ENCODE results near the gene KRT24.
"Not testable (repeated sequence)": the region's sequence is repeated elsewhere in the genome, so short reads cannot be mapped to it uniquely, and the experiment has no call there.

KRT24 gene

DNA sequence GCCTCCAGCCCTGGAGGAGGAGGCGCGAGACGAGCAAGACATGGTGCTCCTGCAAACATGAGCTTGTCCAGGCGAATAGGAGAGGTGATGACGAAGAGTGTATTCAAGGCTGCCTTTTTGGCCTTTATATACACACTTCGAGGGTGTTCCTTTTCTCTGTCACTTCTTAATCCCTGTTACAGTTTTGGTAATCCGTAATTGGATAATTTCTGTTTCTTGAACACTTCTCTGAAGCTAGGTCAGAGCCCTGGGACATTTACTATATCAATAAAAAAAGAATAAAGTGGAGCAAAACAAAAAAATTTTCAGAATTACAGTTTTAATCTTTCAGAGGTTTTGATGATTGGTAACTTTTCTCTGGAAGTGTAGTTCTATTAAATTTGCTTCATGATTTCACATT lies at the start of gene KRT24:
Gene KRT24 (minus strand): TSS at position 101 of the 400 bp plus-strand sequence. CDS start 59 bp downstream, at position 42.
- Histone ChIP-seq H4K20me1 (no peaks in the 10 kb centered on the region), H3K4me1 (peaks cover 9% of the 10 kb centered on the region; the same call in 1 of the 2 replicates), H3K36me3 (no peaks in the 10 kb centered on the region), H3K27me3 (no peaks in the 10 kb centered on the region), H3K9ac (no peak within 1 kb of the TSS), H3K27ac (no peak within 1 kb of the TSS), H3K9me3 (0 out of 2 replicates have a peak, but pooled peaks cover 4% of the 10 kb centered on the region), H3K4me2 (no peak within 1 kb of the TSS), H3K4me3 (no peak within 1 kb of the TSS)
- no peak for TF ChIP-seq Cebpa-rat (IDR thresholded peaks at IDR 0.05)

DNA sequence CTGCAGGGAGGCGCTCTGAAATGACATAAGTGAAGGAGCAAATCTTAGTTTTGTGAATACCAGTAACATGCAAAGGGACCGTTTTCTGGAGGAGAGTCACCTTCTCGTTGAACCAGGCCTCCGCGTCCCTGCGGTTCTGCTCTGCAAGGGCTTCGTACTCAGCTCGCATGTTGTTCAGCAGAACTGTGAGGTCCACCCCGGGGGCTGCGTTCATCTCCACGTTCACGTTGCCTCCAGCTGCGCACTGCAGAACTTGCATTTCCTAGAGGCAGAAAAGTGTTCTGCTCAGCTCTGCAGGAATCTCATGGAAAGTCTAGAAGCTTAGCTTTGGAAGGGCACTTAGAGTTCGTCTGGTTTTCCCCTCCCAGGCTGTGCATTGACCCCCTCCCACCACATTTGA lies 47.5 kb upstream of the KRT24 start:
- no peak overlapping the region for H3K27ac ChIP-seq
- no peak for TF ChIP-seq Cebpa-rat (IDR thresholded peaks at IDR 0.05)
- H3K9ac ChIP-seq = no peak overlapping the region
- H3K4me2 ChIP-seq = no peak overlapping the region
- H3K4me1 ChIP-seq = no peaks in the 10 kb centered on the region
- H4K20me1 ChIP-seq = no peaks in the 10 kb centered on the region
- H3K27me3 ChIP-seq = no peaks in the 10 kb centered on the region
- H3K9me3 ChIP-seq = peaks cover 4% of the 10 kb centered on the region; the same call in 1 of the 2 replicates
- no peaks in the 10 kb centered on the region for H3K36me3 ChIP-seq
- no peak overlapping the region for H3K4me3 ChIP-seq

DNA sequence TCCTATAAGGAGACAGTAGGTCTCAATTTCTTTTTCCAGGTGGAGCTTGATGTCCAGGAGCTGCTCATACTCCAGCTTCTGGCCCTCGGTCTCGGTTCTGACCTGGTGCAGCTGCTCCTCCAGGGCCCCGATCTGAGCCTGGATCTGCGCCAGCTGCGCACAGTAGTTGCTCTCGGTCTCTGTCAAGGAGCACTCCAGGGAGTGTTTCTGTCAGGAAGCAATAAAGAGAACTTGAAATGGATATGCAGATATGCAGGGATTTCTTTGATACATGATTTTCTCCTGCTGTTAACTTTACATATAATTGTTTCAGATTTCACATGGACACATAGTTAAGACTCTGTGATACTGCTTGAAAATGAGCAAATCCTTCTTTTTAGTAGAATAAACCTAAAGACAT lies 46.8 kb upstream of the KRT24 start:
- H3K9me3 ChIP-seq = peaks cover 4% of the 10 kb centered on the region; the same call in 1 of the 2 replicates

DNA sequence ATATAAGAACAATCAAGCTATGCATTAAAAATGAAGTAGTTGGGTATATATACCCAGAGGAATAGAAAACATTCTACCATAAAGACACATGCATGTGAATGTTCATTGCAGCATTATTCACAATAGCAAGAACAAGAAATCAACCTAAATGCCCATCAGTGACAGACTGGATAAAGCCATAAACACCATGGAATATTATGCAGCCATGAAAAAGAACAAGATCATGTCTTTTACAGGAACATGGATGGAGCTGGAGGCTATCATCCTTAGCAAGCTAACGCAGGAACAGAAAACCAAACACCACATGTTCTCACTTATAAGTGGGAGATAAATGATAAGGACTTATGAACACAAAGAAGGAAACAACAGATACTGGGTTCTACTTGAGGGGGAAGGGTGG lies 45.1 kb upstream of the KRT24 start:
- H3K27ac ChIP-seq, H3K27me3 ChIP-seq, H3K4me2 ChIP-seq, H4K20me1 ChIP-seq, H3K4me3 ChIP-seq, H3K9me3 ChIP-seq, H3K4me1 ChIP-seq, H3K36me3 ChIP-seq, H3K9ac ChIP-seq: not testable (repeated sequence)

More for the DNA sequence above, 46.8 kb upstream of the KRT24 start:
- H3K4me3 ChIP-seq = no peak overlapping the region
- H4K20me1 ChIP-seq = no peaks in the 10 kb centered on the region
- H3K27ac ChIP-seq = no peak overlapping the region
- H3K36me3 ChIP-seq = no peaks in the 10 kb centered on the region
- H3K4me2 ChIP-seq = no peak overlapping the region
- no peaks in the 10 kb centered on the region for H3K4me1 ChIP-seq
- H3K9ac ChIP-seq = no peak overlapping the region
- TF ChIP-seq Cebpa-rat (IDR thresholded peaks at IDR 0.05) = no peak
- no peaks in the 10 kb centered on the region for H3K27me3 ChIP-seq

DNA sequence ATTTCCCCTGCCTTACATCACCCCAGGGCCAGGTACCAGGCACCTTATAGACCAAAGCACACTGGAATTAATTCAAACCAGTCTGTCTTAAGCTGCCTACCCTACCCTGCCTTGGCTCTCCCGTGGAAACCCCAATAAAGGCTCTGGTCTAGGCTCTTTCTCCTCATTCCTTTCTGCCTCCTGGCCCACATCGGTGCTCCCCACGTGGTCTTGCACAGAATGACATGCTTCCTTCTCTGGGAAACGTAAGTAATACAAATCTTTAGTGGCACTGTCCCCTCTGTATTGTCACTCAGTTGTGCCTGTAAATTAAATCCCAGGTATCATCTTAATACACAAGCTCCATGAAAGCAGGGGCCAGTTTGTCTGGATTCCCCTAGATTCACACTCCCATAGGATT lies 35.0 kb upstream of the KRT24 start:
- Histone ChIP-seq H3K27me3 (no peaks in the 10 kb centered on the region), H3K9me3 (peaks cover 18% of the 10 kb centered on the region), H3K27ac (no peak overlapping the region), H3K36me3 (no peaks in the 10 kb centered on the region), H3K9ac (no peak overlapping the region), H3K4me1 (no peaks in the 10 kb centered on the region), H3K4me2 (no peak overlapping the region), H4K20me1 (no peaks in the 10 kb centered on the region), H3K4me3 (no peak overlapping the region)
- TF ChIP-seq Cebpa-rat (IDR thresholded peaks at IDR 0.05) = no peak

DNA sequence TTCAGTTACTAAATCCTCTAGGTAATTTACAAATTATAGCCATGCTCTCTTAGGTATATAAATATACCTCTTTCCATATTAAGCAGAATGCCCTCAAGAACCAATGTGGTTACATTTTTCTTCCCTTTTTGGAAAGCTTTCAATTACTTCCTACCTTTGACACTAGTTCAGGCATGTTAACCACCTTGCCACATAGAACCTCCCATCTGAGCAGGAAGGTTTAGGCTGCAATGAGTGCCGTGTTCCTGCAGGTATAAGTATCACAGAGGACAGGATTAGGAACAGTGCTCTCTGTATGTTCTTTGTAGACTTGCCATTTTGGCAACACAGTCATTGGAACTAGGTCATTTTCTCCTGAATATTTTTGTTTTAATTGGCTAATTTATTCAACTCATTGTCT lies 31.5 kb upstream of the KRT24 start:
- H3K36me3 ChIP-seq = no peaks in the 10 kb centered on the region
- no peak for TF ChIP-seq Cebpa-rat (IDR thresholded peaks at IDR 0.05)

DNA sequence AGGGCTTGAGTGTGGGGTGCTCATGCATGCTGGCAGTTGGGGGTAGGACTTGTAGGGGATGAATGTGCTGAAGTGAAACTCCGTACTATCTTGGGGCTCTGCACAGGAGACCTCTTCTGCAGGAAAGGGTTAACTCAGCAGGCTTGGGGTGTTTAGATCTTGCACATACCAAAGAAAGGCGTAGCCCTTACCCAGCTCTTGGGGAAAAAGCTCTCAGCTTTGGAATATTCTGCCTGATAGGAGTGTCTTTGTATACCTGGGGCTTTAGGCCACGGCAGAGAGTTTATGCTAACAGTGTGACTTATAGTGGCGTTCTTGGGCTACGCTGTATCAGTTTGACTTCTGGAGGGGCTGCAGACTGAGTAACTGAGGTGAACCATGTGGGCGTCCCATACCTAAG lies 30.5 kb upstream of the KRT24 start:
- Histone ChIP-seq H3K27ac (no peak overlapping the region), H3K4me3 (no peak overlapping the region), H3K4me2 (no peak overlapping the region), H3K36me3 (no peaks in the 10 kb centered on the region), H4K20me1 (no peaks in the 10 kb centered on the region), H3K27me3 (no peaks in the 10 kb centered on the region), H3K9ac (no peak overlapping the region), H3K9me3 (no peaks in the 10 kb centered on the region), H3K4me1 (peaks cover 5% of the 10 kb centered on the region)
- TF ChIP-seq Cebpa-rat (IDR thresholded peaks at IDR 0.05) = no peak

More for the DNA sequence above, 31.5 kb upstream of the KRT24 start:
- H3K27me3 ChIP-seq = no peaks in the 10 kb centered on the region
- no peak overlapping the region for H3K4me3 ChIP-seq
- no peaks in the 10 kb centered on the region for H4K20me1 ChIP-seq
- H3K9ac ChIP-seq = no peak overlapping the region
- no peak overlapping the region for H3K27ac ChIP-seq
- no peaks in the 10 kb centered on the region for H3K9me3 ChIP-seq
- no peaks in the 10 kb centered on the region for H3K4me1 ChIP-seq
- no peak overlapping the region for H3K4me2 ChIP-seq

DNA sequence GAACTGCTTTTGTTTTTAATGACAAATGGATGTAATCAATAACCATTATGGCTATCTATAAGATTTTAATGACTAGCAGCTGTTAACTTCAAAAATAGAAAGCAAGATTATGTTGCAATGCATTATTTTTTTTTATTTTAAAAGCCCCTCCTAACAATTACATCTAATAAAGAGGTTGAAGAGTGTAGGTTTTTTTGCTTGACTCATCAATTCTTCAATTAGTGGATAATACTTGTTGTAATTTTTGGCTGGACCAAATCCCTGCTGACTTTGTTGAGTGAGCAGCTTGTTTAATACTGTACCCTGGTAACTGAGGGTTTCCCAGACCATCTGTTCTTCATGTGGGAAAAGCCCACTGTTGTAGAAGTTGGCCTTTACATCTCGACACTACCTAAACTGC lies 27.4 kb upstream of the KRT24 start:
- H3K4me2 ChIP-seq = no peak overlapping the region
- H3K9ac ChIP-seq = no peak overlapping the region
- no peaks in the 10 kb centered on the region for H3K27me3 ChIP-seq
- peaks cover under 1% of the 10 kb centered on the region; the same call in 1 of the 2 replicates for H3K9me3 ChIP-seq
- peaks cover 31% of the 10 kb centered on the region for H3K4me1 ChIP-seq
- no peak overlapping the region for H3K4me3 ChIP-seq
- H3K36me3 ChIP-seq = no peaks in the 10 kb centered on the region
- H4K20me1 ChIP-seq = no peaks in the 10 kb centered on the region
- no peak overlapping the region for H3K27ac ChIP-seq
- TF ChIP-seq Cebpa-rat (IDR thresholded peaks at IDR 0.05) = no peak

DNA sequence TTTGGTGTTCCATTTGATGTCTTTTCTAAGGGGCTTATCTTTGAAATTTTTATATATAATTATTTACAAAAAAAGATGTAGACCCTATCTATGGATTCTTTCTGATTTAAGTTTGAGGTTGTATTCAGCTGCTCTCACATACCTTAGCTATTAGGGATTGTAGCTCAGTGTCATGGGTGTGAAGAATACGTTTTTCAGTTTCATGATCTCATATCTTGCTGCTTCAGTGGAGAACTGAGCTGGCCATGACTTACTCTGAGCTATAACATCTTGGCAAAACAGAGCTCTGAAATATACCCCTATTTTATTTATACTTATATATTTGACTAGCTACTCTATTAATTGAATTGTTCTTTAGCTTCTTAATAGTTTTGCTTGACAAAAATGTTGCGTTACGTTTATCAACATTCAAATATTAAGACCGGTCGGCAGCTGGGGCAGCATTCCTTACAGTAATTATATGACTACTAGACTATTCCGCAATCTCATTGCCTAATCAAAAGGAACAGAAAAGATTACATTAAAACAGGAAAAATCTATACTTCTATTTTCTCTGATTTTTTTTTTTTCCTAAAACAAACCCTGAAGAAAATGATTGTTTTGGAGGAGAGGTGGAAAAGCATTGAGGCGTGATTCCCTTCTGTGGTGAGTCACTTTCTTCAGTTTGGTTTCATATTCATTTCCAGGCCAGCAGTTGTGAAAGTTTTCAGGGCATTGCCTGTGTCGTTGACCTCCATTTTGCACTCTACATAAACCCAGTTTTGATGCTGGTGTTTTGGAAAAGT lies 24.1 kb upstream of the KRT24 start:
- TF ChIP-seq Cebpa-rat (IDR thresholded peaks at IDR 0.05) = peak; percentile 62
- H3K4me3 ChIP-seq = peak overlapping the region; percentile 34; the same call in 1 of the 2 replicates
- H3K9me3 ChIP-seq = peaks cover 24% of the 10 kb centered on the region
- no peaks in the 10 kb centered on the region for H3K36me3 ChIP-seq
- H4K20me1 ChIP-seq = no peaks in the 10 kb centered on the region
- no peaks in the 10 kb centered on the region for H3K27me3 ChIP-seq
- peaks cover 31% of the 10 kb centered on the region for H3K4me1 ChIP-seq
- H3K27ac ChIP-seq = peak overlapping the region; percentile 79
- peak overlapping the region; percentile 64 for H3K4me2 ChIP-seq
- no peak overlapping the region for H3K9ac ChIP-seq

DNA sequence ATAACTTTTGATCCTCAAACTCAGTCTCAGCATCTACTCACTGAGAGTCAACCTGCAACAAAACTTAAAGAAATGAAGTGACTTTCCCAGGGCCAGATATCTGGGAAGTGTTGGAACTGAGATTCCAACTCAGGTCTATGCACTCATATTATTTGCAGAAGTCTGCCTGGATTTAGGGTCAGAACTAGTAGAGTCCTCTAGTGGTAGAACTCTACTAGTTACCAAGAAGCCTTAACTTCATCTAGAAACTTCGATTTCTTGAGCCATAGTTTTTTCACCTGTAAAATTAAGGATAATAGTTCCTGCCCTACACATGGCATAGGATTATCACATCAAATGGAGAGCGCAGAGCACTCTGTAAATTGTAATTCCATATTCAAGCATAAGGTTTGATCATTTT lies 23.4 kb upstream of the KRT24 start:
- H3K27ac ChIP-seq = peak overlapping the region; percentile 79
- H3K4me3 ChIP-seq = no peak overlapping the region
- no peaks in the 10 kb centered on the region for H3K36me3 ChIP-seq
- peak overlapping the region; percentile 64 for H3K4me2 ChIP-seq
- no peak overlapping the region for H3K9ac ChIP-seq
- no peaks in the 10 kb centered on the region for H4K20me1 ChIP-seq
- peaks cover 24% of the 10 kb centered on the region for H3K9me3 ChIP-seq
- H3K4me1 ChIP-seq = peaks cover 31% of the 10 kb centered on the region
- no peaks in the 10 kb centered on the region for H3K27me3 ChIP-seq
- TF ChIP-seq Cebpa-rat (IDR thresholded peaks at IDR 0.05) = no peak

All from BLaER1 (cell line).